Right lung (tissue), 10 donors: ENCODE data around the gene ZNF777. TPM values are rescaled to one million over a fixed set of nuclear protein-coding genes. Genes with fewer than 3 reads are reported as not detected.
"Not testable (repeated sequence)": the region's sequence is repeated elsewhere in the genome, so short reads cannot be mapped to it uniquely, and the experiment has no call there.

Source experiments
- DNase-seq, 2 donors: peaks; one replicate each; pipeline ENCODE4 v3.0.0-alpha.2; 2013
- long read RNA-seq, 8 donors: transcript quantifications; one replicate each; lab custom pipeline, GENCODE V29; 2026
- polyA plus RNA-seq, 5 donors: library from polyadenylated mRNA; unstranded; fragments of 120-200 nt; gene quantifications; one replicate each; pipeline versions ENCODE4 v1.2.1 to v1.2.3, GENCODE V29; 2013; ENCODE audit warnings: inconsistent platforms in 1 of 5, low replicate concordance in 1 of 5; ENCODE audit not compliant: insufficient read length in 5 of 5, insufficient read depth in 1 of 5

The ZNF777 gene
- 10 to 100 TPM in 4 of 5 donors, 1 to 10 TPM in 1; 9.3 to 16.0 (median 12.3) TPM for polyA plus RNA-seq
- long read RNA-seq, donor 1, partial matches to known transcripts: 9 of 16 reads
- long read RNA-seq, donor 1, other reads (novel, unspliced or antisense): 7 of 16 reads
- long read RNA-seq, donor 2: 0 reads
- long read RNA-seq, donor 3: 0 reads
- long read RNA-seq, donor 4, partial matches to known transcripts: 5 of 5 reads
- long read RNA-seq, donor 4, other reads (novel, unspliced or antisense): 0 of 5 reads
- long read RNA-seq, donor 5, partial matches to known transcripts: 6 of 6 reads
- long read RNA-seq, donor 5, other reads (novel, unspliced or antisense): 0 of 6 reads
- long read RNA-seq, donor 6, partial matches to known transcripts: 5 of 11 reads
- long read RNA-seq, donor 6, other reads (novel, unspliced or antisense): 5 of 11 reads
- long read RNA-seq, donor 7: 0 reads
- long read RNA-seq, donor 8: 0 reads

DNA sequence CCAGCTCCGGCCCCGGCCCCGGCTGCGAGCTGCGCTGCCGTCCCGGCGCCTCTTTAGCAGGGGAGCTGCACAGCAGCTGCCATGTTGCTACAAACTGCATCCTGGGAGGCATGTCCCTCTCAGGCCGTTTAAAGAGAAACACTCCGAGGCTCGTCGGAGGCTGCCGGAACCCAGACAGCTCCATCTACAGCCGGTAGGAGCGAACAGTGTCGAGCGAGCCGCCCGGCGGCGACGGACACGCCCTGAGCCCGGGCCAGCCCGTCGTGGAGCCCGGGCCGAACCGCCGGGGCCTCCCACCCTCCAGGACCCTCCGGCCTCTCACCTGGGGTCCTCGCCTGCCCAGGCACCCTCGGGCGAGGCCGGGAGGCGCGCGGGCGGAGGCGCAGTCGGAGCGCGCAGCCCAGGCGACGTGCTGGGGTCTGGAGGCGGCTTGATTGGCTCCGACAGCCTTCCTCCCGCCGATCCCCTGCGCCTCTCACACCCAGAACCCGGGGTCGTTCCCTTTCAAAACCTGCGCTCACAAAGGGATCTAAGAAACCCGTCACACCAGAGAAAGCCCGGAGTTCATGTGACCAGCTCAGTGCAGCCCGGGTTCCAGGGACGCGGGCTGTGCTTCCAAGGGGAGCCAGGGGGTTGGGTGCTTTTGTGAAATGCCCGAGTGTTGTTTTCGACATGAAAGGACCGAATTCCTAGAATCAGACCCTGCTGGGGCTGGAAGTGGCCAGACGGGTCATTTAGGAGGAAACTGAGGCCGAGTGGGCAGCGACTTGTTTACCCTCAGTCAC is at the start of gene ZNF777:
ZNF777 (minus strand) TSS at position 570 of the 785 bp plus-strand sequence. CDS start 5,040 bp downstream, outside the sequence.
- DNase-seq: peak; percentile 68 to 75

DNA sequence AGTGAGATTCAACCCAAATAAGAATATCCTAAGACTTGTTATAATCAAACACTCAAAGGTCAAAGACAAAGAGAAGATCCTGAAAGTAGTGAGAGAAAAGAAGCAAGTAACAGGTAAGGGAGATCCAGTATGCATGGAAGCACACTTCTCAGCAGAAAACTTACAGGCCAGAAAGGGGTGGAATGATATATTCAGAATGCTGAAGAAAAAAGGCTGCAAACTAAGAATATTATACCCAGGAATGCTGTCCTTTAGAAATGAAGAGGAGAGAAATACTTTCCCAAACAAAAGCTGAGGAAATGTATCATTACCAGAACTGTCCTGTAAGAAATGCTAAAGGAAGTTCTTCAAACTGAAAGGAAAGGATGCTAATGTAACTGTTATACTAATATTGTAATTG is 49.4 kb upstream of the ZNF777 start:
- DNase-seq: no peak

DNA sequence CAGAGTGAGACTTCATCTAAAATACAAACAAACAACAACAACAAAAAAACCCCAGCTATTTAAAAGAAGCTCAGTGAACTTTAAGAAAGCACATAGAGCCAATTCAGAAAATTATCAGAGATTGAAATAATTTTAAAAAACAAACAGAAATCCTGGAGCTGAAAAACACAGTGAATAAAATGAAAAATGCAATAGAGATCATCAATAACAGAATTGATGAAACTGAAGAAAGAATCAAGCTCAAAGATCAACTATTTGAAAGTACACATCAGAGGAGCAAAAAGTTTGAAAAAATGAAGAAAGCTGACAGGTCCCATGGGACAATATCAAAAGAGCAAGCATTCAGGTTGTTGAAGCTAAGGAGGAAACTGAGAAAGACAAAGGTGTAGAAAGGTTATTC is 48.9 kb upstream of the ZNF777 start:
- no peak for DNase-seq

DNA sequence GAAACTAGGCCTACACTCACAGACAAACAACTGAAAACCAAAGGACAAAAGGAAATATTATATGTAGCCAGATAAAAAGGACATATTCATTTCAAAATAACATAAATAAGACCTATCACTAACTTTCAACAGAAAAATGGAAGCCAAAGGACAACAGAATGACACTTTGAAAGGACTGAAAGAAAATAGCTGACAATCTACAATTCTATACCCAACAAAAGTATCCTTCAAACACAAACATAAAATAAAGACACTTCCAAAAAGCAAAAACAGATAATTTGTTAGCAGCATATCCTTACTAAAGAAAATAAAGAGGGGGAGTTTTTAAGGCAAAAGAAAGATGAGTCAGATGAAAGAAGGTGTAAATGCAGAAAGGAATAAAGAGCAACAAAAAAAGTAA is 44.7 kb upstream of the ZNF777 start:
- no peak for DNase-seq

DNA sequence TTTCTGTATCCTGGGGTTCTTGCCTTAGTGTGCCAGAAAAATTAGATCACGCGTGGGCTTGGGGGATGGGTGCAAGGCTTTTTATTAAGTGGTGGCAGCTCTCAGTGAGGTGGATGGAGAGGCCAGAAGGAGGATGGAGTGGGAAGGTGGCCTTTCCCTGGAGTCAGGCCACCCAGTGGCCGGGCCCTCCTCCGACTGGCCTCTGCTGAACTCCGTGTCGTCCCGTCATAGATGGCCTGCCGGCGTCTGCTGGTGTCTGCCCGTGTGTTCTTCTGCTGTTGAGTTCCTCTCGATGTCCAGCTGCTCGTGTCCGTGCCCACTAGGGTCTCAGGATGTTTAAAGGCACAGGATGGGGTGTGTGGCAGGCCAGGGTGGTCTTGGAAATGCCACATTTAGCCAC is 40.8 kb upstream of the ZNF777 start:
- DNase-seq: no peak

DNA sequence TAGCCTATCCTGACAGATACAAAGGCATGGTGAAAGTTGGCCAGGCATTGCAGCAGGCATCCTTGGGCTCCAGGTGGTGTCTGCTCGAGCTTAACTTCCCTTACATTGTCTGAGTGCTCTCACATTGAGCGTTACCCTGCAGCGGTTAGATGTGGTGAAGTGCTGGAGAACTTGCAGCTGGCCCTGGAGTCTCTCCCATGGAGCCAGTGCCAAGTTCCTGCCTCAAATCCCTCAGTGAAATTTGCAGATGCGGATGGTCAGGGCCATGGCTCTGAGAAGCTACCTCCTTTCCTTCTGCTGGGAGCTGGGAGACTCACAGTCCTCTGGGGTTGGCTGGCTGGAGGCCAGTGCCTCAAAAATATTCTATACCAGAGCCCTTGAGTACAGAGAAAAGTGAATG is 40.0 kb upstream of the ZNF777 start:
- peak in 1 of 2 donors; percentile 23 for DNase-seq

DNA sequence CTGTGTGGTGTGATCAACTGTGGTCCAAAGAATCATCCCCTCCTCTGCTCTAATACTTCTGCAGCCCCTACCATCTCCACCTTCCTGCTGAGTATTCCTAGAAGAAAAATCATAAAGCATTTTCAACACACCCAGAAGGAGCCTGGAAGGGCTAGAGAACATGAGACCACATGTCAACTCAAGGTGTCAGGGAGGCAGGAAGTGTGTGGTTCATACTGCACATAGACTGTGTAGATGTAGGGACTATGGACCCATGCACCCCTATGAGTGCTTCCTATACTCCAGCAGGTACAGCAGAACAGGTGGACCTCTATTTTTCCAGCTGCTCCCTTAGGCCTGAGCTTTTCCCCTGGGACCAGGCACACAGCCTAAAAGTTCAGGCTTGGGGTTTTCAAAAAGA is 39.3 kb upstream of the ZNF777 start:
- no peak for DNase-seq

DNA sequence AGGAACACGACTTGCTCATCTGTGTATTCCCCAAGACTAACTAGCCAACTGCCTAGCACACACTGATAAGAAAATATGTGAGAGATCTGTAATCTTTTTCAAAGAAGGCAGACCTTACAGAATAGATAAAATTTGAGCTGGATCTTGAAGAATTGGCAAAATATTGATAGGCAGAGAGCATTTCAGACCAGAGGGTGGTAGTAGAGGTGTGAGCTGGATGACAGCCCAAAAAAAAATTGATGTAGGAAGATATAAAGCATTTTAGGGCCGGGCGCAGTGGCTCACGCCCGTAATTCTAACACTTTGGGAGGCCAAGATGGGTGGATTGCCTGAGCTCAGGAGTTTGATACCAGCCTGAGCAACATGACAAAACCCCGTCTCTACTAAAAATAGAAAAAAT is 37.9 kb upstream of the ZNF777 start:
- DNase-seq: no peak

DNA sequence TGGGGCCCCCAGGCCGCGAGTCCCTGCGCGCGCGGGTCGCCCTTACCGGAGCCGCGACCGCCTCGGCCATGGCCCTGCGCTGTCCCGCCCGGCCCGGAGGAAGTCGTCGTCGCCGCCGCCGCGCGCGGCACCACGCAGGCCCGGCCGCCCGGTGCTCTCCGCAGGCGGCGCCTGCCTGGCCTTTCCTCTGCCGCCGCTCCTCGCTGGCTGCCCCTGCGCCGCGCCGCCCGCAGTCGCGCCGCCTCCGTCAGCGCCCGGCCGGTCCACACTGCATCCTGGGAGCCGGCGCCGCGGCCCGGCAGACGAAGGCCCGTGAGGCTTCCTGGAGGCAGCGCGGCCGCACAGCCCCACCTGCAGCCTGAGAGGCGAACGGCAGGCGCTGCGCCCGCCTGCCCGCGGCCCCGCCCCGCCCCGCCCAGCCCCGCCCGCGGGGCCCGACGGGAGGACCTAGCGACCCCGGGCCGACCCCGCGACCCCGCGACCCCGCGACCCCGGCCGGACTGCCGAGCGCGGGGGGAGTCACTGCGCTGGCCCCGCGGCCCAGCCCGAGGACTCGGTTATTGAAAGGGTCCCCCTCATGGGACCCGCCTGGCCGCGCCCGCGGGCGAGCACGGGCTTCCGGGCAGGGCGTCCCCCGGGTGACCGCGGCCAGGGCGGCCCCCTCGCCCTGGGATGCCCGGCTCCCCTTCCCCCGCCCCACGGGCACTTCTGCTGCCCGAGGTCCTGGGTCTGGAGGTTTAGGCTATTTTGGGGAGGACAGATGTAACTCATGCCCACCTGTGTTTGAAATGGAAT is 36.8 kb upstream of the ZNF777 start, which contains the start of gene ZNF746:
ZNF746 (minus strand) TSS at position 343 of the 795 bp plus-strand sequence; CDS start at position 70, 273 bp downstream.
- DNase-seq: peak; percentile 62 to 63

DNA sequence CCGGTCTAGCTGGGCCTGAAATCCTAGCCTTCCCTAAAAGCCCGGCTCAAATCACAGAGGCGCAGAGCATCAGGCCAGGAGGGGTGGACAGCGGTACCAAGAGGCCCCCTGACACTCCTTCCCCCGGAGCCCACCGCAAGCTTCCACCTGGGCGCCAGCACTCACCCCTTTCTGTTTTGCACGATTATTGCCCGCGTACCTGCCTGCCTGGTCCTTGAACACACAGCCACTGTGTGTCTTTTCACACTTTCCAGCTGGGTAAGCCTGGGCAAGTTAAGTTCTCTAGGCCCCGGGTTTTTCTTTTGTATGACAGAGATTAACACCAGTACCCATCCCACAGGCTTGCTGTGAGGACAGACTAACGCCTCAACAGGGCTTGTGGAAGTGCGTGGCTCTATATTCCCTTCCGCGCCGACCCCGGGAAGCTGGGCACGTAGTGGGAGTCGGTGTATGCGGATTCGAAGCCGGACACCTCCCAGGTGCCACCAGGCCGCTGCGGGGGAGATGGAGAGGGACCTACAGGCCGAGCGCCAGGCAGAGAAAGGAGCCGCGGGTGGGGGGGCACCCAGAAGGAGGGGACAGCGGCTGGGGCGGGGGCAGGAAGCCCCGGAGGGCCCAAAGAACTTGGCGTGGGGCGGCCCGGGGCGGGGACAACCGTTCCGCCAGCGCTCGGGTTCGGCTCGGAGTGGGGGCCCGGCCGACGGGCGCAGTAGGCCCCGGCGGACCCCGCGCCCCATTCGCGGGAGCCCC is 36.0 kb upstream of the ZNF777 start:
- DNase-seq: peak; percentile 36 to 49

DNA sequence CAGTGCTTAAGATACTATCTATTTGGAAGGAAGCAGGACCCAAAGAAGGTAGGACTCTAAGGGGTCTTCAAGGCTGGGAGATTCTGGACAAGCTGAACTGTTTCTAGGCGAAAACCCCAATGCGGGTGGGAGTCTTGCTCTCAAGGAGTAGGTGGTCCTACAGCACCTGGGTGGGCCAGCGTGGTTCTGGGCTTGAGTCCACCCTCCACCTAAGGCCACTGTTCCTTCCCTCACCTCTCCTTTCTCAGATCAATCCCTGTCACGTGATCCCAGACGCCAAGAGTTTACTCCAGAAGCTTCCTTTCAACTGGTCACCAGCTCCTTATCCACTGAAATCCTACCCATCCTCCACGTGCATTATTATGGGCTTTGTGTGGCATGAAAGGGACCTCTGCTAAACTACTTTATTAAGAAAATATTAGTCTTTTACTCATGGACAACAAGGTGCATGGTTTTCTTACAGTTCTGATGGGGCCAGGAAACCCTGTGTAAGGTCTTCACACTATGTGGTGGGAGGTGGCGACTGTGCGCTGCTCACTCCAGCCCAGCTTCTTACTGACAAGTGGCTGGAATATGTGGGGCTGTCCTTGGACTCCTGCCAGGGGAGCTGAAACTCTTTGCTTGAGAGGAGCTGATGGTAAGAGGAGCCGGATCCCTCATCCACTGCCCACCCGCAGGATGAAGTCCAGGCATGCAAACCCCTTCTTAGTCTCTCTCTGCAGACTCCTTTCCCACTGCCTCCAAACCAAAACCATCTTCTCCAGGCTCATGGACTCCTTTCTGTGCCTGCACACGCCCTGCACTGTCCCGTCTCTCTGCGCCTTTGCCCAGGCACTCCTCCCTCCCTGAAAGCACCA is 35.2 kb upstream of the ZNF777 start:
- DNase-seq: peak; percentile 67 to 72

DNA sequence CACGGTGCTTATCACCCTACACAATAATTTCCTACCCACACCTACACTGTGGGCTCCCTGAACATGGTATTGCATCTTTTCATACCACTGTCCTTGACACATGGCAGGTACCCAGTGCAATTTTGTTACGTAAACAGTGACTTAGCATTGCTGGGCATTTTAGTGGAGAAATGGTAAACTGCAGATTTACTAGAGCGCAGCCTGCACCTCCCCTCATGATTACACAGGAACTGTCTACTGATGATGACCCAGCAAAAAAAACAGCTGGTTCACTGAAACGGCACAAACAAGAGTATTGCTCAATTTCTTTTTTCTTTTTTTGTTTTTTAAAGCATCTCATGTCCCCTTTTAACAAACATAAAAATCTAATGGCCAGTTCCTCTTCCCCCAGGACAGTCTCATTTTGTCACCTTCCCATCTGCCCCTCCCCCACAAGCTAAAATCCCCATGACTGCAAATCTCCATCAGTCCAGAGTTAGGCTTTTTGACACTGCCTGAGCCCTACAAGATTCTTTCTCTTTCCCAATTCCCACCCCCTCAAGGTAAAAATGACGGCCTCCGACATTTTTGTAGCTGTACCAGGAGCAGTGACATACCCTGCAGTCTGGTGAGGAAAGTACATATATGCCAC is 34.0 kb upstream of the ZNF777 start:
- peak; percentile 52 to 55 for DNase-seq

DNA sequence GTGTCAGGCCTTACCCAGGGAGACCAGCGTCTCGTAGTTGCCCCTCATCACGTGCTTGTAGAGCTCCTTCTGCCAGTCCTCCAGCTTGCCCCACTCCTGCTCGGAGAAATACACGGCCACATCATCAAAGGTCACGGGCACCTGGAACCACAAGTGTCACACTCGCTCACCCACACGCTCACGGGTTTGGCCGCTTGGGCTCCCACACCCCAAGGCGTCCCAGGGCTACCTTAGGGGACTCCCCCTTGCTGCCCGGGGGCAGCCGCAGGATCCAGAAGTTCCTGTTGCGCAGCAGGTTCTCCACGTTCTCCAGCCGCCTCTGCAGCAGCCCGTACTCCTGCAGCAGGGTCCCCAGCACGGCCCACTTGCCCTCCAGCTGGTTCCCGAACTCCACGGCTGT is 33.1 kb upstream of the ZNF777 start:
- not testable (repeated sequence) for DNase-seq

DNA sequence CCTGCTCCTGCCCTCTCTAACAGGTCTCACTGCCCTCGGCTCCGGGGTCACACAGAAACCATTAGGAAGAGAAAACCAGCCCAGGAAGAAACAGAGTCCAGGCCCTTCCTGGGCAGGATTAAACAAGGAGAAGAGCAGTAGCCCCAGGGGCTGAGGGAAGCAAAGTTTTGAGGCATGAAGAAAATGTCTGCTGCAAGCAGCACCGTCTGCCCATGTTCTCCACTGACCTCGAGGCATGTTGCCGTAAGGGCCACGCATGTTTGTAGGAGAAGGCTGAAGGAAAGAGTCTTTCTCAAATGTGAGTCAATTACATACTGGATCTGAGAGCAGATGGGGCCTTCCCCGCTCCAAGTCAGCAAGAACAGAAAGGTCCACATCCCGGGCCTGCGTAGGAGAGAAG is 32.5 kb upstream of the ZNF777 start:
- no peak for DNase-seq

DNA sequence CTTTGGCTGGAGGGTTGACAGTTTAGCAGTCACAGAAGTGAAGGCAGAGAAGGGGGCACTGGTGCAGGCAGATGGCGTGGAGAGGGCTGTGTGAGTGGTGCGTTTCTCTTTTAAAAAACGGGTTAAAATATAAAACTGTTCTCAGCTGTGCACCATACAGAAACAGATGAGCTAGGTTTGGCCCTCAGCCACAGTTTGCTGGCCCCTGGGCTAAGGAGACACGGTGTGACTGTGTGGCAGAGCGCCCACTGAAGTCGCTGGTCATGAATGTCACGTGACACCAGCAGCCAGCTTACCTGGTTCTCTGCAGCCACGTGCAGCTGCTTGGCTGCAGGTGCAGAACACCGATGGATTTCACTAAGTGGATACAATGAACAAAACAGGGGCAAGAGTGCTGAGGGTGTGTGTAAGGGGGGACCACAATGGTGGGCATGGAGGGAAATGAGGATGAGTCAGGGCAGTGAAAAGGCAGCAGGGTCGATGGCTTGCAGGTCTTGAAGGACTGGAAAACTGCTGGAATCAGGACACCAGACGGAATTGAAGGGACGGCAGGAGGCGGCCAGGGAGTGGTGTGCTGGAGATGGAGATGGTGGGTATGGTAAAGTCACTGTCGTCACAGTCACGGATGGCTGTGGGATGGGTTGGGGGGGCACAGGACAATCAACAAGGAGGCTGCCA is 29.4 kb upstream of the ZNF777 start:
- no peak for DNase-seq

DNA sequence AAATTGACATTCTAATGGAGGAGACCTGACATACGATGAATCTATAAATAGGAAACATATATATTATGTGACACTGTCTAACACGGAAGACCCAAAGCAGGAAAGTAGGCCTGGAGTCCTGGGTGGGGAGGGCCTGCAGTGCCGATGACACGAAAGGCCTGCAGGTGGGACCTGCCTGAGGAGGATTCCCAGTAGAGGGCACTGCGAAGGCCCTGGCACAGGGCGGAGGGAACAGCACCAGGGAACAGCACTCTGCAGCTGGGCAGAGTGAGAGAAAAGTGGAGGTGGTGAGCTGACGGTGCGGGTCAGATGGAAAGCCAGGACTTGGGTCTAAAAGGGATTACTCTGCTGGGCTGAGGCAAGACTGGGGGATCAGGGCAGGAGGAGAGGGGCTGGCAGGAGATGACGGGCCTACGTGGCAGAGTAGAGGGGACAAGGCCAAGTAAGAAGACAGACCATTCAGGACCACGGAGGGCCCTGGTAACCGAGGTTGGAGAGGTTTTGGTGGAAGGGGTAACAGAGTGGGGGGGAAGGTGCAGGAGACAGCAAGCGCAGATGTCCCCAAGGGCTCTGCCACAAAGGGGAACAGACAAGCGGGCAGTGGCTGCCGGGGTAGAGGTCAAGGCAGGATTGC is 28.6 kb upstream of the ZNF777 start:
- no peak for DNase-seq

DNA sequence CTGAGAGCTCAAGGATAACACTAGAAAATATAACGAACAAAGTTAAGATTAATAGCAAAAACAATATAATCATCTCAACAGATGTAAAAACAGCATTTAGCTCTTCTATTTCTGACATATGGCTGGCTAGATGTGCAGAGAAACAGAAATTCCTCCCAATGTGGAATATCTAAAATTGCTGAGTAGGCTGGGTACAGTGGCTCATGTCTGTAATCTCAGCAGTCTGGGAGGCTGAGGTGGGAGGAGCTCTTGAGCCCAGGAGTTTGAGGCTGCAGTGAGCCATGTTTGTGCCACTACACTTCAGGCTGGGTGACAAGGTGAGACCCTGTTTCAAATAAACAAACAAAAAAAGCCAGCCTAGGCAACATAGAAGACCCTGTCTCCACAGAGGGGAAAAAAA is 18.7 kb upstream of the ZNF777 start:
- no peak for DNase-seq

DNA sequence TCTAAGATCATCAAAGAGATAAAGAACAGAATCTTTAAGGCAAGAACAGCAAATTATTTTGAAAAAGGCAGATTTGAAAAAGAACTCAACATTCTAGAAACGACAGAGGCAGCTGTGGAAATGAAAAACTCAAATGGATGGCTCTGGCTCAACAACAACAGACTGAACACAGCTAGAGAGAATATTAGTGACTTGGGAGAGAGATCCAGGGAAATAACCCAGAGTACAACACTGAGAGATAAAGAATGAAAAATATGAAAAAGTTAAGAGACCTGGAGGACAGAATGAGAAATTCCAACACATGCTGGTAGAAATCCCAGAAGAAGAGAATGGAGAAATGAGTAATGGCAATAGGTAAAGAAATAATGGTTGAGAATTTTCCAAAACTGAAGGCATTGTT is 17.9 kb upstream of the ZNF777 start:
- no peak for DNase-seq
